OCI-LY1 (cell line): ENCODE measurements around the gene IFITM10.

Experiments
- CTCF ChIP-seq: fragments of 200-600 bp; sonication (generic), shearing (Covaris generic); IDR thresholded peaks from 2 replicates; pipeline ENCODE4 v1.5.1; 2017; ENCODE audit warnings: mild to moderate bottlenecking, antibody characterized with exemption, low read length, moderate library complexity, mixed read lengths
- EZH2 ChIP-seq: fragments of 200-600 bp; sonication (generic), shearing (Covaris generic); IDR thresholded peaks from 2 replicates; pipeline ENCODE4 v1.8.0; 2017; ENCODE audit warnings: borderline replicate concordance, mixed run types, mild to moderate bottlenecking, antibody characterized with exemption, low read length, moderate library complexity, mixed read lengths

- no peak for TF ChIP-seq CTCF
- no peak for TF ChIP-seq EZH2
These were observed 13.9 kb downstream of the IFITM10 start for GRCh38 chr11:1736447-1736992.
